WTC11 (cell line): ENCODE results near the gene SPI1. TPM values are rescaled to one million over a fixed set of nuclear protein-coding genes. Genes with fewer than 3 reads are reported as not detected.

Experiments used
- ARID4B ChIP-seq: sonication (generic); formaldehyde crosslinking; IDR thresholded peaks from 2 replicates; pipeline ENCODE4 v1.8.0; 2023; ENCODE audit warnings: missing genetic modification reagents, mild to moderate bottlenecking, borderline replicate concordance
- CTCF ChIP-seq: fragments of 200-600 bp; IDR thresholded peaks from 2 replicates; pipeline ENCODE4 v1.8.0; 2022; ENCODE audit warnings: antibody characterized with exemption
- E2F4 ChIP-seq: sonication (generic); formaldehyde crosslinking; IDR thresholded peaks from 2 replicates; pipeline ENCODE4 v1.8.1; 2022; ENCODE audit warnings: low read depth, mild to moderate bottlenecking, moderate library complexity, missing genetic modification reagents, borderline replicate concordance
- ERG ChIP-seq: fragments of 250-450 bp; sonication (Bioruptor Pico); IDR thresholded peaks from 2 replicates; pipeline ENCODE4 v1.8.0; 2021; ENCODE audit warnings: mild to moderate bottlenecking
- ESRRA ChIP-seq: sonication (generic); formaldehyde crosslinking; IDR thresholded peaks from 2 replicates; pipeline ENCODE4 v1.8.1; 2022; ENCODE audit warnings: mild to moderate bottlenecking, missing genetic modification reagents, borderline replicate concordance
- FOXJ3 ChIP-seq: sonication (generic); formaldehyde crosslinking; IDR thresholded peaks from 2 replicates; pipeline ENCODE4 v1.9.0; 2021; ENCODE audit warnings: missing genetic modification reagents, mild to moderate bottlenecking, borderline replicate concordance
- IRF1 ChIP-seq: sonication (generic); formaldehyde crosslinking; IDR thresholded peaks from 2 replicates; pipeline ENCODE4 v1.8.0; 2023; ENCODE audit warnings: missing genetic modification reagents
- JAZF1 ChIP-seq: fragments of 250-450 bp; sonication (Bioruptor Pico); IDR thresholded peaks from 2 replicates; pipeline ENCODE4 v1.9.0; 2021; ENCODE audit warnings: moderate library complexity, mild to moderate bottlenecking, inconsistent platforms
- JUN ChIP-seq: sonication (generic); formaldehyde crosslinking; IDR thresholded peaks from 2 replicates; pipeline ENCODE4 v1.8.0; 2023; ENCODE audit warnings: mild to moderate bottlenecking, missing genetic modification reagents
- NFE2L1 ChIP-seq: sonication (generic); formaldehyde crosslinking; IDR thresholded peaks from 2 replicates; pipeline ENCODE4 v1.8.1; 2023; ENCODE audit warnings: missing genetic modification reagents
- PREB ChIP-seq: sonication (generic); formaldehyde crosslinking; IDR thresholded peaks from 2 replicates; pipeline ENCODE4 v1.8.1; 2022; ENCODE audit warnings: mild to moderate bottlenecking, missing genetic modification reagents, moderate library complexity, borderline replicate concordance
- RORB ChIP-seq: fragments of 250-450 bp; sonication (Bioruptor Pico); IDR thresholded peaks from 2 replicates; pipeline ENCODE4 v1.9.0; 2021; ENCODE audit warnings: mild to moderate bottlenecking
- USF2 ChIP-seq: sonication (generic); formaldehyde crosslinking; IDR thresholded peaks from 2 replicates; pipeline ENCODE4 v1.8.1; 2023; ENCODE audit warnings: mild to moderate bottlenecking, missing genetic modification reagents, moderate library complexity
- ZNF138 ChIP-seq: sonication (generic); formaldehyde crosslinking; conservative IDR thresholded peaks from 2 replicates; pipeline ENCODE4 v1.8.1; 2022; ENCODE audit warnings: mild to moderate bottlenecking, moderate library complexity, missing genetic modification reagents
- ZNF281 ChIP-seq: sonication (generic); formaldehyde crosslinking; IDR thresholded peaks from 2 replicates; pipeline ENCODE4 v1.8.0; 2023; ENCODE audit warnings: mild to moderate bottlenecking, missing genetic modification reagents
- ZNF416 ChIP-seq: fragments of 250-450 bp; sonication (Bioruptor Pico); IDR thresholded peaks from 2 replicates; pipeline ENCODE4 v1.9.0; 2021; ENCODE audit warnings: mild to moderate bottlenecking, inconsistent platforms
- ZNF532 ChIP-seq: fragments of 250-450 bp; sonication (Bioruptor Pico); IDR thresholded peaks from 2 replicates; pipeline ENCODE4 v1.9.0; 2021; ENCODE audit warnings: mild to moderate bottlenecking, borderline replicate concordance
- total RNA-seq: library from RNA; stranded (reverse); gene quantifications from 3 replicates; pipeline ENCODE4 v1.2.3, GENCODE V29; 2021

Gene SPI1
- total RNA-seq, 1 experiment from 2014 or later: 0.59 TPM

GRCh38 chr11:47373876-47374719 lies 4.2 kb downstream of the SPI1 start (continued):
- TF ChIP-seq ZNF532 (CRISPR knock-in tag) (no peak), USF2 (CRISPR knock-in tag) (no peak), JAZF1 (CRISPR knock-in tag) (no peak), ZNF138 (CRISPR knock-in tag) (no peak), RORB (CRISPR knock-in tag) (no peak), ERG (CRISPR knock-in tag) (no peak), NFE2L1 (CRISPR knock-in tag) (no peak), ZNF281 (CRISPR knock-in tag) (no peak), ESRRA (CRISPR knock-in tag) (no peak), FOXJ3 (CRISPR knock-in tag) (no peak), ZNF416 (CRISPR knock-in tag) (no peak), IRF1 (CRISPR knock-in tag) (no peak), PREB (no peak), ARID4B (no peak), JUN (CRISPR knock-in tag) (no peak), CTCF (peak; percentile 94), E2F4 (CRISPR knock-in tag) (no peak)
